ES-I3 (cell line): ENCODE measurements around the gene GTF2F1.

Experiments used
- H3K36me3 ChIP-seq: 2 replicates; pipeline ENCODE4 v1.6.1; 2013; ENCODE audit warnings: mild to moderate bottlenecking, low read length, control low read depth, moderate library complexity; ENCODE audit not compliant: insufficient read depth
- H3K4me1 ChIP-seq: 2 replicates; pipeline ENCODE4 v1.6.1; 2013; ENCODE audit warnings: mild to moderate bottlenecking, control low read depth, low read length; ENCODE audit not compliant: insufficient read depth
- H3K9ac ChIP-seq: 2 replicates; pipeline ENCODE4 v1.6.1; 2013; ENCODE audit warnings: low read depth, mild to moderate bottlenecking, low read length, moderate library complexity
- H3K9me3 ChIP-seq: 2 replicates; pipeline ENCODE4 v1.6.1; 2013; ENCODE audit warnings: mild to moderate bottlenecking, low read length, moderate library complexity; ENCODE audit not compliant: control insufficient read depth, insufficient read depth

GTF2F1 gene

GRCh38 chr19:6424195-6424938, 31.4 kb upstream of the GTF2F1 start, which contains the start of gene KHSRP:
KHSRP (minus strand) TSS chr19:6424811; CDS start chr19:6424701, 110 bp downstream.
- Histone ChIP-seq H3K9me3 (no peaks in the 10 kb centered on the region), H3K9ac (peak within 1 kb of the TSS; percentile 84), H3K4me1 (no peaks in the 10 kb centered on the region), H3K36me3 (peaks cover 10% of the 10 kb centered on the region)

- Histone ChIP-seq H3K36me3 (peaks cover 11% of the 10 kb centered on the region), H3K9ac (peak overlapping the region; percentile 84), H3K4me1 (no peaks in the 10 kb centered on the region), H3K9me3 (no peaks in the 10 kb centered on the region)
Measured at GRCh38 chr19:6423499-6424194, 30.7 kb upstream of the GTF2F1 start.

GRCh38 chr19:6421075-6422014, 28.4 kb upstream of the GTF2F1 start:
- peaks cover 23% of the 10 kb centered on the region for H3K36me3 ChIP-seq
- no peak overlapping the region for H3K9ac ChIP-seq

DNA sequence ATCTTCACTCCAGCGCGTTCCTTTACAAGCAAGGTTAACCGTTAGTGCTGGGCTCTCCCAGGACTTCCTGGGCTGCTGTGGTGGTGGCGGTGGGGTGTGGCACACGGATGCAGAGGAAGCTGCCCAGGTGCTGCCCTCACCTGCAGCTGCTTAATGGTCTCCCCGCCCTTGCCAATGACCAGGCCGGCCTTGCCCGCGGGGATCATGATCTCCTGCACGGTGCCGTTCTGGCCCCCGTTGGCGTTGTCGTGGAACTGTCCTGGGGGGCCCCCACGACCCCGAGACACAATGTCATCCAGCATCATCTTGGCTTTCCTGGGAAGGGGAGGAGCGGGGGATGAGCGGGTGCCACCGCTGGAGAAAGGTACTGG, 25.6 kb upstream of the GTF2F1 start:
- Histone ChIP-seq H3K36me3 (peaks cover 28% of the 10 kb centered on the region), H3K9me3 (no peaks in the 10 kb centered on the region), H3K9ac (no peak overlapping the region), H3K4me1 (no peaks in the 10 kb centered on the region)

More at GRCh38 chr19:6421075-6422014, 28.4 kb upstream of the GTF2F1 start:
- no peaks in the 10 kb centered on the region for H3K9me3 ChIP-seq
- H3K4me1 ChIP-seq: no peaks in the 10 kb centered on the region

DNA sequence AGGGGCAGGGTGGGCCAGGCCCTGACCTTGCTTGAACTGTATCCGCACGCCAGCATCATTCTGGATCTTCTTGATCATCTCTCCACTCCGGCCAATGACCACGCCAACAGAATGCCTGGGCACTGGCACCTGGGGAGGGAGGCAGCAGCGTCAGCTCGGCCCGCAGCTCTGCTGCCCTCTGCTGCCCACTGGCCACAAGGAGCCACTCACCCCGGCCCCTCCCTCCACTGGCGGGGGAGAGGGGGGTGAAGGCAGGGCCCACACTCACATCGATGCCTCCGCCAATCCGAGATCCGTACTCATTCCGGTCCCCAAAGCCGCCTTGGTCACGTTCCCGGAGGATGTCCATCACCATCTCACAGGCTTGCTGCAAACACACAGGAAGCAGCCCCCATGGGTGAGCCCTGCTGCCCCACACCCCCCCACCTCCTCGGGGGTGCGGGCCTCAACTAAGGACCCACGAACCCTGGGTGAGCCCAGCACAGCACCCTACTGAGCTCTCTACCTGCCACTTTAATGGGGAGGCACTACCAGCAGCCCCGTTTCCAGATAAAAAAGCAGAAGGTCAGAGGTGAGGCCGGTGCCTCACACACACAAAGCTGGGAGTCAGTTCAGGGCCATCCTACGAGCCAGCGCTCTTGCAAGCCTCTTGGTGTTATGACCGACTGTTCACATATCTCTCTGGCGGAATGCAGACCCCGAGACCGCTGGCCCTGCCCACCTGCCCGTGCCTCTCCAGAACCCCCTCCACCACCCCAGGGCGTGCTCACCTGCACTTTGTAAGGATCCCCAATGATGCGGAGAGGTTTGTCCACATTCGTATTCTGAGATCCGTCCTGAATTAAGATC, 25.0 kb upstream of the GTF2F1 start:
- no peaks in the 10 kb centered on the region for H3K4me1 ChIP-seq
- H3K9ac ChIP-seq: no peak overlapping the region
- H3K9me3 ChIP-seq: no peaks in the 10 kb centered on the region
- peaks cover 28% of the 10 kb centered on the region for H3K36me3 ChIP-seq

DNA sequence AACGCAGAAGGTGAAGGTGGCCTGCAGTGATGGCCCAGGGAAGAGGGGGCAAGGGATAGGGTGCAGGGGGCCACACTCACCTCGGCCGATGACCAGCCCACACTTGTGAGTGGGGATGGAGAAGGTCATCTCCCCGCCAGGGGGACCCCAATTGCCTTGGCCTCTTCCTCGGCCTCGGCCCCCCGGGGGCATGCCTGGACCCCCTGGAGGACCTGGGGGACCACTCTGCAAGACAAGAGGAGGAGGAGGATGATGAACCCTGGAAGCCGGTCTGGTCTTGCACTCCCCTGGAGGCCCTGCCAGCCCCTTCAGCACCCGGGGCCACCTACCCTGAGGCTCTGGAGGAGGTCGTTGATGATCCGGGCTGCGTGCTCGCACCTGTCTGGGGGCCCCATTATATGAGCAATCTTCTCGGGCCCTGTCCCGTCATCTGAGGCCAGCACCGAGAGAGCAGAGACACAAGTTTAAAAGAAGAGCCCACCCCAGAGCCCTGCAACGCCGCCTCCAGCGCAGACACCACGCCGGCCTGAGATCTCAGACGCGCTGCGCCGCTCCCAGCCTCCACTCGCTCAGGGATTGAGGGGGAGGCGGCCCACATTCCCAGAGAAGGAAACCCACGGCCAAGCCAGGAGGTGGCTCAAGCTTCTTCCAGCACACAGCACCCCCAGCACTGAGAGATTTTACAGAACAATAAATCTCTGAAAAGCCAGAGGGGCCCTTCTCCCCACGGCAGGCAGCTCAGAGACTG, 23.9 kb upstream of the GTF2F1 start:
- Histone ChIP-seq H3K9ac (no peak overlapping the region), H3K9me3 (no peaks in the 10 kb centered on the region), H3K4me1 (peaks cover 3% of the 10 kb centered on the region; the same call in 1 of the 2 replicates), H3K36me3 (peaks cover 28% of the 10 kb centered on the region)

DNA sequence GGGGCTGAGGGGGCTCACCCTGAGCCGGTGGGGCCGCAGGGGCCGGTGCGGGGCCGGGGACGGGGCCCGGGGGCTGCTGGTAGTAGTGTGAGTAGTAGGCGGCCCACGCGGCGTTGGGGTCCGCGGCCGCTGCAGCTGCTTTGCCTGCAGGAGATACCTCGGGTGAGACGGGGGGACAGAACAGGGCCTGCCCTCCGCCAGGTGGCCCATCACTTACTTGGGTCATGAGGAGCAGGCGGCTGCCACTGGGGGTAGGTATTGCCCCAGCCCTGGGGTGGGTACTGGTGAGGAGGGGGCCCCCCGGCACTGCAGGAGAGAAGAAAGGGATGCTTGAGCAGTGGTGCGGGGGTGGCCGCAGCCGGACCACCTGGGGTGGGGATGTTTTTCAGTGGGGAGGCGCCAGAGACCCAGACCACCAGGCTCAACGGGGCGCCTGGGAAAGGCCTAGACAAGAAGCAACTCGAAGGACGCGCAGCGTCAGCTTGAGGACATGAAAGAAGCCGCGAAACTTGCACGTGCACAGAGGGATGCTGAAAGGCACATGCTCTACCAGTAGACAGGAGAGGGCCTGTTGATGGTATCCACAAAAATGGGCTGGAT, 22.7 kb upstream of the GTF2F1 start:
- Histone ChIP-seq H3K9me3 (no peaks in the 10 kb centered on the region), H3K36me3 (peaks cover 28% of the 10 kb centered on the region), H3K9ac (no peak overlapping the region), H3K4me1 (peaks cover 3% of the 10 kb centered on the region; the same call in 1 of the 2 replicates)

DNA sequence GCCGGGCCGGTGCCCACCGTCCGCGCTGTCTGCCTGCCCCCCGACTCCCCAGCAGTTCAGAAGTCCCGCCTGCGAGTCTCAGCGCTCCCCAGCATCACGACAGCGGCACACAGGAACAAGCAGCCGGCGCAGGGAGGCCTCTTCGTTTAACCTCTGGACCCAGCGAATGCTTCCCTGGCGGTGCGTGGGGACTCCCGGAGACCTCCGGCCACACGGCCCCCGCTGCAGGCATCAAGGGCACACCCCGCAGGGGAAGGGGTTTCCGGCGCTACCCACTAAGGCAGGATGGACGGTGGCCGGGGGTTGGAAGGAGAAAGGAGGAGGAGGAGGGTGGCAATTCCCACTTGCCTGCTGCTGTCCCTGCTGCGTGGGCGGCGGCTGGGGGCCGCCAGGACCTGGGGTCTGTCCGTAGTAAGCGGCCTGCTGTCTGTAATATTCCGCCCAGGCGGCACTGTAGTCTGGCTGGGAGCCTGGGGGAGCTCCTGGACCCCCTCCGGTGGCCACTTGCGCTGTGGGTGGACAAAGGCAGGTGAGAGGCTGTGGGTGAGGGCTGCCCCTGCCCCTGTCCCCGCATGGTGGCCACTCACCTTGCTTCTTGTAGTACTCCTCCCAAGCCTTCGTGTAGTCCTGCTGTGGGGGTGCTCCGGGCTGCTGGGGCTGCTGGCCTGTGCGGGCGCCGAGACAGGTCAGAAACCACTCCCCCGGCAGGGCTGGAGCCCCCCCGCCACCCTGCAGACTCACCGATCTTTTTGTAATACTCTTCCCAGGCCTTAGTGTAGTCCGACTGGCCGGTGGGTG, 22.0 kb upstream of the GTF2F1 start:
- H3K9me3 ChIP-seq: no peaks in the 10 kb centered on the region
- H3K36me3 ChIP-seq: peaks cover 24% of the 10 kb centered on the region
- H3K9ac ChIP-seq: no peak overlapping the region
- H3K4me1 ChIP-seq: peaks cover 3% of the 10 kb centered on the region; the same call in 1 of the 2 replicates

DNA sequence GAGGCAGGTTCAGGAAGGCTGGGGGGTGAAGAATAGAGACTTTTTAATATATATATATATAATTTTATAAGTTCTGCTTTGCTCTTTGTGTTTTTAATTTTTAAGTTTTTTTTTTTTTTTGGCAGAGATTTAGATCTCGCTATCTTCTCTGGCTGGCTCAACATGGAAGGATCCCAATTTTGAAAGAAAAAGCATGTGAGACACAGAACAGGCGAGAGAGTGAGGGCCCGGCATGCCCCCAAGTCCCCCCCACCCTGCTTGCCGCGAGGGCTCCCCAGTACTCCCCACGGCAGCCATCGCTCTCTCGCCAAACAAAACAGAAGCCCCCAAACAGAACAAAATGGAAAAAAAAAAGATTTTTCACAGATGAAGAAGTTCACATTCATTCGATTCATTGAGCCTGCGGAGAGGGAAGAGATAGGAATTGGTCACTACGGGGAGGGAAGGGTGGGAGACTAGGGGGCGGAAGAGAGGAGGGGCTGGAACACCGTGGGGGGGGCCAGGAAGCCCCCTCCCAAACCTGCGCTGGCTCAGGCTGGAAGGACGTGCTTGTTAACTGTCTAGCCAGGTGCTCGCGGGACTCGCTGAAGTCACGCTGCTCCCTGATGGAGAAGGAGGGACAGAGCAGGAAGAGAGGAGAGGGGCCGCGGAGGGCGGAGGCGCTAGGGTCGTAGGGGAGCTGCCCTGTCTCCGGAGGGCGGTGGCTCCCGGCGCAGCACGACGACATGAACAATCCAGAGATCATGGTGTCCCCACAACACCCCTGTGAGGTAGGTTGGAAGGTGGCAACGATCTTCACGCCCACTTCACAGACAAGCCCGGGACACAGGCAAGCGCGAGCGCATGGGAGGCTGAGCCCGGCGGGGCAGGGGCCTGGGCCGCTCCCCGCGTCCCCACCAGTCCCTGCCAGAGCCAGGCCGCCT, 21.0 kb upstream of the GTF2F1 start:
- Histone ChIP-seq H3K9ac (no peak overlapping the region), H3K4me1 (peaks cover 3% of the 10 kb centered on the region; the same call in 1 of the 2 replicates), H3K9me3 (no peaks in the 10 kb centered on the region), H3K36me3 (peaks cover 17% of the 10 kb centered on the region)

GRCh38 chr19:6413291-6413690, 20.3 kb upstream of the GTF2F1 start:
- Histone ChIP-seq H3K36me3 (peaks cover 17% of the 10 kb centered on the region), H3K9me3 (no peaks in the 10 kb centered on the region), H3K9ac (no peak overlapping the region), H3K4me1 (peaks cover 3% of the 10 kb centered on the region; the same call in 1 of the 2 replicates)

DNA sequence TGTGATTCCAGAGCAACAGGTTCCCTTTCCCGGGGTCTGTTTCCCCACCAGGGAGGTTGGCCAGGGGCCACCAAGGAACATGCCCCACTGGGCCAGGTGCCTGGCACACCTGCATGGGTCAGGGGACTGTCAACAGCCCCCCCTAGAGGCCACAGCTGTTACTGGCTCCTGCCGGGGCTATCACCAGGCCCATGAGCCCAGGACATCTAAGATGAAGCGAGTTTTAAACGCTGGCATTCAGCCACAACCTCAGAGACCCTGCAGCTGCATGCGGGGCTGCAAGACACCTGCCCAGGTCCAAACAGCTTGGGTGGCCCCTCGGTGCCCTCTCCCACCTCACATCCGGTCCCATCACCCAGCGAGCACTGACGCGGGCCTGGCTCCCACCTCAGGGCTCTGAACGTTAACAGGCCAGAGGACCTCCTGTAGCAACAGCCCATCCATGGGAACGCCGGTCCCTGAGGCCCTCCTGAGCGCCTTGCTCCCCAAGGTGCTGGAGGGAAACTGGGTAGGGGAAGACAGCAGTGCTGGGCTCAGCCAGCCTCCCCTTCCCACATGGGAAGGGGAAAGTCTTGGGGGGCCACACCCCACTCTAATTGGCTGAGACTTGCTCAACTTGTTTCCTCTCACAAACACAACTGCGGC, 19.6 kb upstream of the GTF2F1 start:
- Histone ChIP-seq H3K4me1 (peaks cover 3% of the 10 kb centered on the region; the same call in 1 of the 2 replicates), H3K9me3 (no peaks in the 10 kb centered on the region), H3K9ac (no peak overlapping the region), H3K36me3 (peaks cover 16% of the 10 kb centered on the region)
